CD14-positive monocyte (primary cell): ENCODE results near the gene ARID1B. TPM values are rescaled to one million over a fixed set of nuclear protein-coding genes. Genes with fewer than 3 reads are reported as not detected.

ENCODE experiments used
- DNase-seq, 3 donors: peaks; one replicate each; pipeline ENCODE4 v3.0.0-alpha.2; 2011 to 2022
- H2AFZ ChIP-seq: 2 replicates; pipeline ENCODE4 v1.6.0; 2012; ENCODE audit warnings: mild to moderate bottlenecking, low read depth, low read length, inconsistent platforms; ENCODE audit not compliant: insufficient read depth, poor library complexity, severe bottlenecking
- H3K27ac ChIP-seq, 2 donors: 1 replicate in 1 of 2; 2 replicates in 1 of 2; pipeline ENCODE4 v1.5.1; 2012 to 2013; ENCODE audit warnings: low read length in 2 of 2, control low read depth in 1 of 2, inconsistent platforms in 1 of 2, low read depth in 1 of 2, mild to moderate bottlenecking in 1 of 2
- H3K27me3 ChIP-seq, 2 donors: one replicate each; pipeline versions ENCODE4 v1.6.0 to v1.6.1; 2011 to 2013; ENCODE audit warnings: low read length in 2 of 2; ENCODE audit not compliant: control insufficient read depth in 2 of 2, insufficient read depth in 2 of 2
- H3K36me3 ChIP-seq, 2 donors: replicated peaks in 1 of 2; 1 replicate in 1 of 2; 2 replicates in 1 of 2; pipeline versions ENCODE4 v1.5.1 to v1.6.1; 2012 to 2013; ENCODE audit warnings: low read length in 2 of 2, control low read depth in 1 of 2, inconsistent platforms in 1 of 2, mild to moderate bottlenecking in 1 of 2; ENCODE audit not compliant: insufficient read depth in 2 of 2, control insufficient read depth in 1 of 2
- H3K4me1 ChIP-seq, 2 donors: 1 replicate in 1 of 2; 2 replicates in 1 of 2; pipeline versions ENCODE4 v1.5.1 to v1.6.1; 2012 to 2013; ENCODE audit warnings: low read length in 2 of 2, control low read depth in 1 of 2, inconsistent platforms in 1 of 2, mild to moderate bottlenecking in 1 of 2, moderate library complexity in 1 of 2; ENCODE audit not compliant: insufficient read depth in 2 of 2, control insufficient read depth in 1 of 2
- H3K4me2 ChIP-seq: replicated peaks from 2 replicates; pipeline ENCODE3; 2012; ENCODE audit warnings: low read length, moderate library complexity, mild to moderate bottlenecking; ENCODE audit not compliant: poor library complexity, severe bottlenecking; ENCODE audit errors: extremely low read depth
- H3K4me3 ChIP-seq, 3 experiments: fragments of 200-600 bp in 1 of 3; sonication (generic) in 1 of 3; replicated peaks in 1 of 3; 1 replicate in 2 of 3; 2 replicates in 1 of 3; pipeline ENCODE4 v1.5.1; 2011 to 2013; ENCODE audit warnings: low read length in 3 of 3, mild to moderate bottlenecking in 3 of 3, control low read depth in 2 of 3, low read depth in 2 of 3, inconsistent platforms in 1 of 3, moderate library complexity in 1 of 3
- H3K79me2 ChIP-seq: 2 replicates; pipeline ENCODE4 v1.6.0; 2012; ENCODE audit warnings: mild to moderate bottlenecking, control low read depth, inconsistent platforms, low read length, moderate library complexity; ENCODE audit not compliant: insufficient read depth
- H3K9ac ChIP-seq: 2 replicates; pipeline ENCODE4 v1.6.0; 2017; ENCODE audit warnings: low read length, mild to moderate bottlenecking; ENCODE audit not compliant: insufficient read depth, poor library complexity, severe bottlenecking
- H3K9me3 ChIP-seq, 2 donors: replicated peaks in 1 of 2; 1 replicate in 1 of 2; 2 replicates in 1 of 2; pipeline versions ENCODE4 v1.5.1 to v1.6.1; 2012 to 2013; ENCODE audit warnings: low read length in 2 of 2, control low read depth in 1 of 2; ENCODE audit not compliant: control insufficient read depth in 1 of 2, insufficient read depth in 1 of 2
- H4K20me1 ChIP-seq: 2 replicates; pipeline ENCODE4 v1.6.0; 2012; ENCODE audit warnings: mild to moderate bottlenecking, low read length, control low read depth, moderate library complexity; ENCODE audit not compliant: insufficient read depth
- H3K27ac Mint-ChIP-seq, 7 donors: one replicate each; pipeline ENCODE4 v1.8.0; 2020; ENCODE audit warnings: mild to moderate bottlenecking in 7 of 7, mixed read lengths in 7 of 7, moderate library complexity in 6 of 7, inconsistent platforms in 2 of 7
- H3K27me3 Mint-ChIP-seq, 3 donors: one replicate each; pipeline ENCODE4 v1.8.0; 2021 to 2022; ENCODE audit warnings: low read depth in 3 of 3, mild to moderate bottlenecking in 3 of 3, mixed read lengths in 3 of 3, moderate library complexity in 3 of 3, inconsistent platforms in 1 of 3
- H3K36me3 Mint-ChIP-seq, 2 donors: one replicate each; pipeline ENCODE4 v1.8.0; 2020; ENCODE audit warnings: mixed read lengths in 2 of 2, inconsistent platforms in 1 of 2, mild to moderate bottlenecking in 1 of 2
- H3K4me1 Mint-ChIP-seq: one replicate; pipeline ENCODE4 v1.8.0; 2020; ENCODE audit warnings: mild to moderate bottlenecking, mixed read lengths
- H3K4me3 Mint-ChIP-seq, 2 donors: one replicate each; pipeline ENCODE4 v1.8.0; 2020; ENCODE audit warnings: mild to moderate bottlenecking in 2 of 2, mixed read lengths in 2 of 2, moderate library complexity in 1 of 2
- H3K9me3 Mint-ChIP-seq, 7 donors: one replicate each; pipeline ENCODE4 v1.8.0; 2020 to 2022; ENCODE audit warnings: mixed read lengths in 7 of 7, mild to moderate bottlenecking in 6 of 7, moderate library complexity in 6 of 7, inconsistent platforms in 2 of 7
- CTCF ChIP-seq: fragments of 200-600 bp; IDR thresholded peaks from one replicate; pipeline ENCODE4 v1.8.0; 2022; ENCODE audit warnings: antibody characterized with exemption, mild to moderate bottlenecking
- WGBS: methylation state at CpG from one replicate; pipeline ENCODE4 v1.1.5; 2013; ENCODE audit warnings: missing lambda C conversion rate; ENCODE audit not compliant: insufficient coverage; 5-methylcytosine and 5-hydroxymethylcytosine counted together
- intact Hi-C, 2 donors: fragments of 100-400 bp; cut with micrococcal nuclease; formaldehyde crosslinking; loops; one replicate each; pipeline versions ENCODE4 v1.15.0 to v1.15.1; 2023
- polyA plus RNA-seq, 3 donors: library from polyadenylated mRNA; depleted of rRNA in 1 of 3; unstranded in 2 of 3; stranded (reverse) in 1 of 3; fragments of 300-500 nt in 2 of 3; fragments of >200 nt in 1 of 3; fragmentation: Illumina TruSeq in 2 of 3; gene quantifications; 1 replicate in 2 of 3; 2 replicates in 1 of 3; pipeline ENCODE4 v1.2.3, GENCODE V29; 2012 to 2021

ARID1B gene
- polyA plus RNA-seq, 3 donors: 3.2 to 22.1 (median 3.8) TPM

DNA sequence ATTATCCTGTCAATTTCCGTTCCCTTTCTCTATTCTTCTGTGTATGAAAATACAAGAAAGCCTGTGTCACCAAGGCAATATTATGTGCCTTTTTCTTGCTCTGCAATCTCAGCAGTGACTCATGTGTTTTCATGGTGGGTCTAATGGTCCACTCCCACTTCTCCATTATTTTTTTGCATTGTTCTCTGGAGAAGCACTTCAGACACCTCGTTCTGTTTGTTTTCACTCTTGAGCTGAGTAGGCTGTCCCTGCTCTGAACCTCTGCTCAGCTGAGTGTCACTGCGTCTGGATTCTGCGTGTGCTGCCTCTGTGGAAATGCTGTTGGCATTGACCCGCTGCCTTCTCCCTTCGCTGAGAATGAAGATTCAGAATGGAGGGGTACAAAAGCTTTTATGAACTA is 315.6 kb downstream of the ARID1B start:
- H3K4me1 Mint-ChIP-seq: peaks cover 8% of the 10 kb centered on the region

GRCh38 chr6:157093536-157093935 is 316.4 kb downstream of the ARID1B start:
- Histone ChIP-seq H2AFZ (no peak overlapping the region), H3K4me3 (no peak overlapping the region), H3K79me2 (no peaks in the 10 kb centered on the region), H3K36me3 (peaks cover 3 to 40% of the 10 kb centered on the region in 2 donors), H4K20me1 (peaks cover 8% of the 10 kb centered on the region), H3K27me3 (no peaks in the 10 kb centered on the region), H3K4me2 (no peak overlapping the region), H3K9me3 (no peaks in the 10 kb centered on the region), H3K27ac (no peak overlapping the region), H3K9ac (no peak overlapping the region), H3K4me1 (no peaks in the 10 kb centered on the region)
- intact Hi-C loops: no loop called here
- no peak for TF ChIP-seq CTCF
- Mint-ChIP-seq H3K9me3 (no peaks in the 10 kb centered on the region), H3K4me1 (peaks cover 8% of the 10 kb centered on the region), H3K4me3 (no peak overlapping the region), H3K27me3 (no peaks in the 10 kb centered on the region), H3K27ac (no peak overlapping the region), H3K36me3 (peaks cover 34 to 49% of the 10 kb centered on the region in 2 donors)
- no CpG with 5 or more reads among the region's 3 CpGs for WGBS
- no peak for DNase-seq

More for the DNA sequence above, 315.6 kb downstream of the ARID1B start:
- H3K27ac Mint-ChIP-seq: peak overlapping the region in 2 of 7 donors; percentile 15 to 71
- H3K79me2 ChIP-seq: no peaks in the 10 kb centered on the region
- no peak overlapping the region for H3K4me2 ChIP-seq
- peaks cover 8% of the 10 kb centered on the region for H4K20me1 ChIP-seq
- H3K4me1 ChIP-seq: no peaks in the 10 kb centered on the region
- TF ChIP-seq CTCF: no peak
- H3K4me3 Mint-ChIP-seq: no peak overlapping the region
- intact Hi-C loops: no loop called here
- H3K27ac ChIP-seq: no peak overlapping the region
- DNase-seq: no peak
- H3K9ac ChIP-seq: no peak overlapping the region
- H3K27me3 Mint-ChIP-seq: no peaks in the 10 kb centered on the region
- peaks cover 3 to 47% of the 10 kb centered on the region in 2 donors for H3K36me3 ChIP-seq
- WGBS: 92% methylated on average over 5 of the region's 6 CpGs
- H3K36me3 Mint-ChIP-seq: peaks cover 32 to 51% of the 10 kb centered on the region in 2 donors
- no peak overlapping the region for H2AFZ ChIP-seq
- H3K4me3 ChIP-seq: no peak overlapping the region
- no peaks in the 10 kb centered on the region for H3K27me3 ChIP-seq
- no peaks in the 10 kb centered on the region for H3K9me3 ChIP-seq
- no peaks in the 10 kb centered on the region for H3K9me3 Mint-ChIP-seq
